Measurements from ENCODE around the gene EIF2B2.

The EIF2B2 gene

GRCh38 chr14:75002392-75003249 is at the start of gene EIF2B2:
EIF2B2 (plus strand) TSS chr14:75002921; CDS start chr14:75002991, 70 bp downstream.
- DNase-seq = peak; percentile 99
- in situ Hi-C loops (cut with MboI; ENCODE audit: low pct_unique_long_range_greater_than_20kb, low sequenced_read_pairs) = no loop called here

GRCh38 chr14:74953686-74954085 is 49.0 kb upstream of the EIF2B2 start:
- in situ Hi-C loops (cut with MboI; ENCODE audit: low pct_unique_long_range_greater_than_20kb, low sequenced_read_pairs) = no loop called here
- DNase-seq = no peak

GRCh38 chr14:74954232-74954946 is 48.3 kb upstream of the EIF2B2 start:
- no peak for DNase-seq
- in situ Hi-C loops (cut with MboI; ENCODE audit: low pct_unique_long_range_greater_than_20kb, low sequenced_read_pairs) = no loop called here

- in situ Hi-C loops (cut with MboI; ENCODE audit: low pct_unique_long_range_greater_than_20kb, low sequenced_read_pairs) = no loop called here
- DNase-seq = no peak
Measured at GRCh38 chr14:74954947-74955228, 47.8 kb upstream of the EIF2B2 start.

GRCh38 chr14:74955229-74956026 is 47.3 kb upstream of the EIF2B2 start, which contains the start of gene PGF:
PGF (minus strand) TSS chr14:74955597; CDS start chr14:74955242, 355 bp downstream.
- DNase-seq = peak; percentile 44
- in situ Hi-C loops (cut with MboI; ENCODE audit: low pct_unique_long_range_greater_than_20kb, low sequenced_read_pairs) = no loop called here

GRCh38 chr14:74956027-74956279 is 46.8 kb upstream of the EIF2B2 start:
- no peak for DNase-seq
- in situ Hi-C loops (cut with MboI; ENCODE audit: low pct_unique_long_range_greater_than_20kb, low sequenced_read_pairs) = no loop called here

- no peak for DNase-seq
- in situ Hi-C loops (cut with MboI; ENCODE audit: low pct_unique_long_range_greater_than_20kb, low sequenced_read_pairs) = no loop called here
Measured at GRCh38 chr14:74956280-74957072, 46.2 kb upstream of the EIF2B2 start.

- DNase-seq = no peak
- in situ Hi-C loops (cut with MboI; ENCODE audit: low pct_unique_long_range_greater_than_20kb, low sequenced_read_pairs) = no loop called here
Measured at GRCh38 chr14:74959596-74960180, 43.0 kb upstream of the EIF2B2 start.

- in situ Hi-C loops (cut with MboI; ENCODE audit: low pct_unique_long_range_greater_than_20kb, low sequenced_read_pairs) = no loop called here
- no peak for DNase-seq
Measured at GRCh38 chr14:74960736-74961135, 42.0 kb upstream of the EIF2B2 start.

- in situ Hi-C loops (cut with MboI; ENCODE audit: low pct_unique_long_range_greater_than_20kb, low sequenced_read_pairs) = no loop called here
- DNase-seq = no peak
Measured at GRCh38 chr14:74961238-74961911, 41.3 kb upstream of the EIF2B2 start.

GRCh38 chr14:74962046-74962445 is 40.7 kb upstream of the EIF2B2 start:
- DNase-seq = no peak
- in situ Hi-C loops (cut with MboI; ENCODE audit: low pct_unique_long_range_greater_than_20kb, low sequenced_read_pairs) = no loop called here

GRCh38 chr14:74962493-74962892 is 40.2 kb upstream of the EIF2B2 start:
- in situ Hi-C loops (cut with MboI; ENCODE audit: low pct_unique_long_range_greater_than_20kb, low sequenced_read_pairs) = no loop called here
- DNase-seq = peak; percentile 52

- in situ Hi-C loops (cut with MboI; ENCODE audit: low pct_unique_long_range_greater_than_20kb, low sequenced_read_pairs) = no loop called here
- DNase-seq = no peak
Measured at GRCh38 chr14:74963178-74963704, 39.5 kb upstream of the EIF2B2 start.

GRCh38 chr14:74963705-74964271 is 38.9 kb upstream of the EIF2B2 start:
- DNase-seq = no peak
- in situ Hi-C loops (cut with MboI; ENCODE audit: low pct_unique_long_range_greater_than_20kb, low sequenced_read_pairs) = no loop called here

- DNase-seq = no peak
- in situ Hi-C loops (cut with MboI; ENCODE audit: low pct_unique_long_range_greater_than_20kb, low sequenced_read_pairs) = no loop called here
Measured at GRCh38 chr14:74964787-74965485, 37.8 kb upstream of the EIF2B2 start.

- in situ Hi-C loops (cut with MboI; ENCODE audit: low pct_unique_long_range_greater_than_20kb, low sequenced_read_pairs) = no loop called here
- no peak for DNase-seq
Measured at GRCh38 chr14:74965486-74966153, 37.1 kb upstream of the EIF2B2 start.

GRCh38 chr14:74968811-74969210 is 33.9 kb upstream of the EIF2B2 start:
- in situ Hi-C loops (cut with MboI; ENCODE audit: low pct_unique_long_range_greater_than_20kb, low sequenced_read_pairs) = no loop called here
- DNase-seq = no peak

All from KBM-7 (cell line).